Activated B cell treated with CpG ODN at 0.5 μM for 24 hours (primary cell): Measurements from ENCODE around the gene TXNDC2. TPM values are rescaled to one million over a fixed set of nuclear protein-coding genes. Genes with fewer than 3 reads are reported as not detected.

Source experiments
- ATAC-seq: fragments of 200-7000 bp; cut with Tn5 transposase; one replicate; pipeline ENCODE4 v1.10.0; 2021; ENCODE audit warnings: low read depth, mild to moderate bottlenecking, moderate library complexity
- CTCF ChIA-PET: fragments of 350-600 bp; sonication (Branson Sonifier 250); formaldehyde crosslinking; loops from one replicate; lab custom pipeline; 2021; ENCODE audit warnings: antibody characterized with exemption; lab: Charles Lee
- POLR2A ChIA-PET: fragments of 350-600 bp; sonication (Branson Sonifier 250); formaldehyde crosslinking; loops from one replicate; lab custom pipeline; 2021; ENCODE audit warnings: antibody characterized with exemption; lab: Charles Lee
- DNase-seq: peaks from one replicate; pipeline ENCODE4 v3.0.0; 2022
- H3K27ac Mint-ChIP-seq: one replicate; pipeline ENCODE4 v1.8.0; 2020; ENCODE audit warnings: mixed read lengths
- H3K27me3 Mint-ChIP-seq: one replicate; pipeline ENCODE4 v1.8.0; 2021; ENCODE audit warnings: mixed read lengths
- H3K36me3 Mint-ChIP-seq: one replicate; pipeline ENCODE4 v1.8.0; 2021; ENCODE audit warnings: low read depth, mixed read lengths
- H3K4me1 Mint-ChIP-seq: one replicate; pipeline ENCODE4 v1.8.0; 2021; ENCODE audit warnings: mixed read lengths
- H3K4me3 Mint-ChIP-seq: one replicate; pipeline ENCODE4 v1.8.0; 2020; ENCODE audit warnings: mild to moderate bottlenecking, mixed read lengths
- H3K9me3 Mint-ChIP-seq: one replicate; pipeline ENCODE4 v1.8.0; 2020; ENCODE audit warnings: mixed read lengths
- CTCF ChIP-seq: fragments of 200-600 bp; IDR thresholded peaks from one replicate; pipeline ENCODE4 v1.8.0; 2022; ENCODE audit warnings: antibody characterized with exemption, mild to moderate bottlenecking
- intact Hi-C: fragments of 100-400 bp; cut with micrococcal nuclease; formaldehyde crosslinking; loops from one replicate; pipeline ENCODE4 v1.15.1; 2024
- total RNA-seq: library from RNA; stranded (reverse); gene quantifications from 2 replicates; pipeline ENCODE4 v1.2.3, GENCODE V29; 2022

The TXNDC2 gene
- total RNA-seq, 1 donor from 2014 or later = 0.13 TPM

- intact Hi-C loops = no loop called here
- no peak for TF ChIP-seq CTCF
- H3K4me3 Mint-ChIP-seq = no peak overlapping the region
- ATAC-seq (no peak), DNase-seq (no peak)
- peaks cover 17% of the 10 kb centered on the region for H3K4me1 Mint-ChIP-seq
- H3K36me3 Mint-ChIP-seq = peaks cover 35% of the 10 kb centered on the region
- no peaks in the 10 kb centered on the region for H3K27me3 Mint-ChIP-seq
- H3K9me3 Mint-ChIP-seq = no peaks in the 10 kb centered on the region
- ChIA-PET CTCF (no interaction called here), POLR2A (no interaction called here)
- H3K27ac Mint-ChIP-seq = no peak overlapping the region
Observed at GRCh38 chr18:9859232-9859631, 26.5 kb upstream of the TXNDC2 start.

- H3K27ac Mint-ChIP-seq = no peak overlapping the region
- peaks cover 14% of the 10 kb centered on the region for H3K4me1 Mint-ChIP-seq
- ChIA-PET POLR2A (interaction anchor here (0.6 kb wide), 1 partner anchor 415 kb away, joined by 3 read pairs; no protein-coding TSS in a partner anchor), CTCF (no interaction called here)
- no peaks in the 10 kb centered on the region for H3K27me3 Mint-ChIP-seq
- H3K4me3 Mint-ChIP-seq = no peak overlapping the region
- DNase-seq = no peak
- H3K36me3 Mint-ChIP-seq = peaks cover 33% of the 10 kb centered on the region
- intact Hi-C loops = no loop called here
- H3K9me3 Mint-ChIP-seq = peaks cover 6% of the 10 kb centered on the region
- no peak for TF ChIP-seq CTCF
- ATAC-seq = no peak
Observed at GRCh38 chr18:9860682-9861081, 25.1 kb upstream of the TXNDC2 start.

GRCh38 chr18:9861157-9861556 lies 24.6 kb upstream of the TXNDC2 start:
- Mint-ChIP-seq H3K36me3 (peaks cover 33% of the 10 kb centered on the region), H3K27me3 (no peaks in the 10 kb centered on the region), H3K27ac (no peak overlapping the region), H3K4me3 (no peak overlapping the region), H3K9me3 (peaks cover 11% of the 10 kb centered on the region), H3K4me1 (peaks cover 9% of the 10 kb centered on the region)
- intact Hi-C loops = no loop called here
- POLR2A ChIA-PET = interaction anchor here (0.6 kb wide), 1 partner anchor 416 kb away, joined by 3 read pairs; no protein-coding TSS in a partner anchor
- ATAC-seq (no peak), DNase-seq (no peak)
- CTCF ChIA-PET = no interaction called here
- no peak for TF ChIP-seq CTCF

- DNase-seq = no peak
- no peaks in the 10 kb centered on the region for H3K27me3 Mint-ChIP-seq
- POLR2A ChIA-PET = no interaction called here
- intact Hi-C loops = no loop called here
- no peak overlapping the region for H3K4me3 Mint-ChIP-seq
- no peak overlapping the region for H3K27ac Mint-ChIP-seq
- peaks cover 7% of the 10 kb centered on the region for H3K4me1 Mint-ChIP-seq
- CTCF ChIA-PET = no interaction called here
- peaks cover 33% of the 10 kb centered on the region for H3K36me3 Mint-ChIP-seq
- ATAC-seq = no peak
- peaks cover 15% of the 10 kb centered on the region for H3K9me3 Mint-ChIP-seq
- TF ChIP-seq CTCF = no peak
Observed at GRCh38 chr18:9861933-9862332, 23.8 kb upstream of the TXNDC2 start.

- POLR2A ChIA-PET = no interaction called here
- H3K27me3 Mint-ChIP-seq = no peaks in the 10 kb centered on the region
- H3K27ac Mint-ChIP-seq = no peak overlapping the region
- intact Hi-C loops = no loop called here
- peaks cover 7% of the 10 kb centered on the region for H3K4me1 Mint-ChIP-seq
- H3K36me3 Mint-ChIP-seq = peaks cover 33% of the 10 kb centered on the region
- ATAC-seq (peak; percentile 37), DNase-seq (no peak)
- CTCF ChIA-PET = no interaction called here
- H3K9me3 Mint-ChIP-seq = peaks cover 17% of the 10 kb centered on the region
- no peak overlapping the region for H3K4me3 Mint-ChIP-seq
- TF ChIP-seq CTCF = no peak
Observed at GRCh38 chr18:9862686-9863085, 23.1 kb upstream of the TXNDC2 start.
